ENCODE data around the gene USP7. TPM values are rescaled to one million over a fixed set of nuclear protein-coding genes. Genes with fewer than 3 reads are reported as not detected.

The USP7 gene
- total RNA-seq, 1 donor from 2014 or later: 96.9 TPM

DNA sequence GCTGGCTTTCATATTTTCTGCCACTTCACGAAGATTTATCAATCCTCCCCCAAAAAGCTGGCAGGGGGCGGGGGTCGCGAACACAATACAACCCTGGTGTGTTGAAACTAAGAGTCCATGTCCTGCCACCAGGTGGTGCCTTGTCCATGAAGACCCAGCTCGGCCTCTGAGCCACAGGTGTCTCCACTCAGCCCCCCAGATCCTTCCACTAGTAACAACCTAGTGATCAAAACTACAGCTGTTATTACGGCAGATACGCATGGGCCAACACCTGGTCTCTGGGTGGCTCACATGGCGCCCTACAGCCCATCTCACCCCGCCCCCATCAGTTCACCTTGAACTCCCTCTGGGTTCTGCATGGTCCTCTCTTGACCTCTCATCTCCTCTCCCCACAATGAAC, 27.7 kb downstream of the USP7 start:
- no peaks in the 10 kb centered on the region for H3K27me3 Mint-ChIP-seq (ENCODE audit: low read depth, unreplicated experiment)
- no peaks in the 10 kb centered on the region for H3K9me3 Mint-ChIP-seq (ENCODE audit: unreplicated experiment)
- peak overlapping the region; percentile 41 for H3K27ac Mint-ChIP-seq (ENCODE audit: unreplicated experiment)
- no peaks in the 10 kb centered on the region for H3K36me3 ChIP-seq (ENCODE audit: insufficient read depth, low read length)
- DNase-seq (ENCODE audit: low read depth) (no peak), FAIRE-seq (no peak)
- H4K20me1 ChIP-seq (ENCODE audit: insufficient read depth, low read length): peaks cover 100% of the 10 kb centered on the region
- H3K4me1 Mint-ChIP-seq (ENCODE audit: low read depth, unreplicated experiment): peaks cover 19% of the 10 kb centered on the region
- no peak overlapping the region for H3K27ac ChIP-seq (ENCODE audit: low read depth, low read length)
- H3K36me3 Mint-ChIP-seq (ENCODE audit: low read depth, unreplicated experiment): no peaks in the 10 kb centered on the region
- no peak overlapping the region for H3K9ac ChIP-seq (ENCODE audit: low read length)
- H3K9me3 ChIP-seq (ENCODE audit: insufficient read depth, low read depth, low read length): no peaks in the 10 kb centered on the region
- peaks cover 100% of the 10 kb centered on the region for H3K79me2 ChIP-seq (ENCODE audit: insufficient read depth, low read length)
- H3K4me3 ChIP-seq (ENCODE audit: insufficient read depth, low read depth, low read length): no peak overlapping the region
- no peaks in the 10 kb centered on the region for H3K27me3 ChIP-seq (ENCODE audit: insufficient read depth, low read length)
- no peak overlapping the region for H3K4me2 ChIP-seq (ENCODE audit: low read length)
- TF ChIP-seq, protein P1, sequence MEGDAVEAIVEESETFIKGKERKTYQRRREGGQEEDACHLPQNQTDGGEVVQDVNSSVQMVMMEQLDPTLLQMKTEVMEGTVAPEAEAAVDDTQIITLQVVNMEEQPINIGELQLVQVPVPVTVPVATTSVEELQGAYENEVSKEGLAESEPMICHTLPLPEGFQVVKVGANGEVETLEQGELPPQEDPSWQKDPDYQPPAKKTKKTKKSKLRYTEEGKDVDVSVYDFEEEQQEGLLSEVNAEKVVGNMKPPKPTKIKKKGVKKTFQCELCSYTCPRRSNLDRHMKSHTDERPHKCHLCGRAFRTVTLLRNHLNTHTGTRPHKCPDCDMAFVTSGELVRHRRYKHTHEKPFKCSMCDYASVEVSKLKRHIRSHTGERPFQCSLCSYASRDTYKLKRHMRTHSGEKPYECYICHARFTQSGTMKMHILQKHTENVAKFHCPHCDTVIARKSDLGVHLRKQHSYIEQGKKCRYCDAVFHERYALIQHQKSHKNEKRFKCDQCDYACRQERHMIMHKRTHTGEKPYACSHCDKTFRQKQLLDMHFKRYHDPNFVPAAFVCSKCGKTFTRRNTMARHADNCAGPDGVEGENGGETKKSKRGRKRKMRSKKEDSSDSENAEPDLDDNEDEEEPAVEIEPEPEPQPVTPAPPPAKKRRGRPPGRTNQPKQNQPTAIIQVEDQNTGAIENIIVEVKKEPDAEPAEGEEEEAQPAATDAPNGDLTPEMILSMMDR (IDR thresholded peaks at IDR 0.05; ENCODE audit: insufficient read depth, low read depth, low read length): no peak
- no peaks in the 10 kb centered on the region for H3K4me1 ChIP-seq (ENCODE audit: insufficient read depth, low read length)
- H2AFZ ChIP-seq (ENCODE audit: low read depth, low read length): no peak overlapping the region
- H3K4me3 Mint-ChIP-seq (ENCODE audit: unreplicated experiment): no peak overlapping the region

- H3K27me3 Mint-ChIP-seq (ENCODE audit: low read depth, unreplicated experiment): no peaks in the 10 kb centered on the region
- H3K27ac Mint-ChIP-seq (ENCODE audit: unreplicated experiment): no peak overlapping the region
- peaks cover 19% of the 10 kb centered on the region for H3K4me1 Mint-ChIP-seq (ENCODE audit: low read depth, unreplicated experiment)
- H3K9me3 ChIP-seq (ENCODE audit: insufficient read depth, low read depth, low read length): no peaks in the 10 kb centered on the region
- no peaks in the 10 kb centered on the region for H3K36me3 ChIP-seq (ENCODE audit: insufficient read depth, low read length)
- no peak overlapping the region for H2AFZ ChIP-seq (ENCODE audit: low read depth, low read length)
- peaks cover 100% of the 10 kb centered on the region for H4K20me1 ChIP-seq (ENCODE audit: insufficient read depth, low read length)
- no peak overlapping the region for H3K27ac ChIP-seq (ENCODE audit: low read depth, low read length)
- no peak overlapping the region for H3K9ac ChIP-seq (ENCODE audit: low read length)
- no peak overlapping the region for H3K4me3 ChIP-seq (ENCODE audit: insufficient read depth, low read depth, low read length)
- no peak for FAIRE-seq
- H3K9me3 Mint-ChIP-seq (ENCODE audit: unreplicated experiment): no peaks in the 10 kb centered on the region
- DNase-seq (ENCODE audit: low read depth): no peak
- no peak for TF ChIP-seq EZH2 (IDR thresholded peaks at IDR 0.05; ENCODE audit: insufficient read depth, low read length)
- TF ChIP-seq, protein P1 (IDR thresholded peaks at IDR 0.05; ENCODE audit: insufficient read depth, low read depth, low read length): no peak
- no peaks in the 10 kb centered on the region for H3K27me3 ChIP-seq (ENCODE audit: insufficient read depth, low read length)
- no peaks in the 10 kb centered on the region for H3K36me3 Mint-ChIP-seq (ENCODE audit: low read depth, unreplicated experiment)
- no peak overlapping the region for H3K4me3 Mint-ChIP-seq (ENCODE audit: unreplicated experiment)
- no peak overlapping the region for H3K4me2 ChIP-seq (ENCODE audit: low read length)
- H3K79me2 ChIP-seq (ENCODE audit: insufficient read depth, low read length): peaks cover 100% of the 10 kb centered on the region
- H3K4me1 ChIP-seq (ENCODE audit: insufficient read depth, low read length): no peaks in the 10 kb centered on the region
Observed at GRCh38 chr16:8934601-8935000, 29.1 kb downstream of the USP7 start.

GRCh38 chr16:8931859-8932258, 31.8 kb downstream of the USP7 start:
- no peak overlapping the region for H3K9ac ChIP-seq (ENCODE audit: low read length)
- H3K27me3 ChIP-seq (ENCODE audit: insufficient read depth, low read length): no peaks in the 10 kb centered on the region
- H3K9me3 ChIP-seq (ENCODE audit: insufficient read depth, low read depth, low read length): no peaks in the 10 kb centered on the region
- H3K4me1 Mint-ChIP-seq (ENCODE audit: low read depth, unreplicated experiment): peaks cover 19% of the 10 kb centered on the region
- FAIRE-seq: no peak
- no peak overlapping the region for H3K4me3 Mint-ChIP-seq (ENCODE audit: unreplicated experiment)
- TF ChIP-seq EZH2 (IDR thresholded peaks at IDR 0.05; ENCODE audit: insufficient read depth, low read length): no peak
- TF ChIP-seq, protein P1 (IDR thresholded peaks at IDR 0.05; ENCODE audit: insufficient read depth, low read depth, low read length): no peak
- H4K20me1 ChIP-seq (ENCODE audit: insufficient read depth, low read length): peaks cover 100% of the 10 kb centered on the region
- H3K36me3 Mint-ChIP-seq (ENCODE audit: low read depth, unreplicated experiment): peaks cover 2% of the 10 kb centered on the region
- peaks cover 98% of the 10 kb centered on the region for H3K79me2 ChIP-seq (ENCODE audit: insufficient read depth, low read length)
- peak; percentile 45 for DNase-seq (ENCODE audit: low read depth)
- peaks cover 10% of the 10 kb centered on the region for H3K36me3 ChIP-seq (ENCODE audit: insufficient read depth, low read length)
- H3K27ac Mint-ChIP-seq (ENCODE audit: unreplicated experiment): no peak overlapping the region
- no peaks in the 10 kb centered on the region for H3K4me1 ChIP-seq (ENCODE audit: insufficient read depth, low read length)
- H3K27ac ChIP-seq (ENCODE audit: low read depth, low read length): no peak overlapping the region
- H3K4me3 ChIP-seq (ENCODE audit: insufficient read depth, low read depth, low read length): no peak overlapping the region
- H3K4me2 ChIP-seq (ENCODE audit: low read length): no peak overlapping the region
- H3K27me3 Mint-ChIP-seq (ENCODE audit: low read depth, unreplicated experiment): no peaks in the 10 kb centered on the region
- no peaks in the 10 kb centered on the region for H3K9me3 Mint-ChIP-seq (ENCODE audit: unreplicated experiment)
- H2AFZ ChIP-seq (ENCODE audit: low read depth, low read length): no peak overlapping the region

All from astrocyte (in vitro differentiated cells and primary cell).